HEK293T (cell line): ENCODE data around the gene TRIM24.

Source experiments
- BHLHE40 ChIP-seq: fragments of 450-650 bp; IDR thresholded peaks from 2 replicates; pipeline ENCODE4 v1.6.1; 2016; ENCODE audit warnings: mild to moderate bottlenecking, moderate library complexity, borderline replicate concordance
- FOXK2 ChIP-seq: fragments of 450-650 bp; IDR thresholded peaks from 2 replicates; pipeline ENCODE4 v1.6.1; 2016; ENCODE audit warnings: mild to moderate bottlenecking
- LEF1 ChIP-seq: fragments of 450-650 bp; IDR thresholded peaks from 2 replicates; pipeline ENCODE4 v1.6.1; 2017; ENCODE audit warnings: mild to moderate bottlenecking, borderline replicate concordance
- NFRKB ChIP-seq: fragments of 450-650 bp; IDR thresholded peaks from 2 replicates; pipeline ENCODE4 v1.6.1; 2016; ENCODE audit warnings: mild to moderate bottlenecking, moderate library complexity
- SP1 ChIP-seq: fragments of 450-650 bp; IDR thresholded peaks from 2 replicates; pipeline ENCODE4 v1.6.1; 2017

DNA sequence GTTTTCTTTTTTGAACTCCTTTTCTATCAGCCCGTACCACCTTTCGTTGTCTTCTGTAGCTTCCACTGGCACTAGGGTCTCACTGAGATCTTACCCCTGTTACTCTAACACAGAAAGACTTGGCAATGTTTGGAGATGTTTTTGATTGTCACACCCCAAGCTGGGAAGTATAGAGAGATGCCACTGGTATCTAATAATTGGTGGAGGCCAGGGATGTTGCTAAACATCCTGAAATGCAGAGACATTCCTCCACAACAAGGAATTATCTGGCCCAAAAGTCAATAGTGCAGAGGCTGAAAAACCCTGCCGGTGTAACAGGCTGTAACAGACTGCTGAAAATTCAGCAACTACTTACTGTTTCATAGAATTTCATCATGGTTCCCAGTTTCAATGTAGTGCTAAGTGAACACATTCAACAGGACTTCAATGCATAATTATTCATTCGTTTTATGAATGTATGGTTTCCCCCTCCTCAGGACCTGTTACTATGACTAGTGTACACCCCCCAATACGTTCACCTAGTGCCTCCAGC, 115.9 kb downstream of the TRIM24 start:
- TF ChIP-seq LEF1: no peak
- no peak for TF ChIP-seq NFRKB
- TF ChIP-seq FOXK2: no peak
- no peak for TF ChIP-seq BHLHE40
- TF ChIP-seq SP1: no peak
